HCT116 (cell line): ENCODE data around the gene MFSD1. TPM values are rescaled to one million over a fixed set of nuclear protein-coding genes. Genes with fewer than 3 reads are reported as not detected.

Experiments used
- ATAC-seq: fragments of 200-7000 bp; cut with Tn5 transposase; 2 replicates; pipeline ENCODE4 v1.9.1; 2020; ENCODE audit warnings: mild to moderate bottlenecking, moderate library complexity
- BruUV-seq: library from RNA; stranded (reverse); fragments of 400-500 nt; replicated peaks from 2 replicates; lab custom pipeline; 2021; lab: Mats Ljungman, UMichigan
- CTCF ChIA-PET: fragments of 300-600 bp; sonication (Branson Sonifier 250); formaldehyde crosslinking; loops from one replicate; lab custom pipeline; 2021; ENCODE audit warnings: antibody characterized with exemption; lab: Charles Lee
- POLR2A ChIA-PET: fragments of 300-600, 350-600 bp; sonication (Branson Sonifier 250); formaldehyde crosslinking; loops from one replicate; lab custom pipeline; 2021; ENCODE audit warnings: antibody characterized with exemption; lab: Charles Lee
- RAD21 ChIA-PET, 2 experiments: fragments of 300-600 bp; sonication (Branson Sonifier 250); formaldehyde crosslinking; loops; one replicate each; lab custom pipeline; 2023; ENCODE audit warnings: low total read pairs in 2 of 2; ENCODE audit not compliant: uncharacterized antibody in 2 of 2, unreplicated experiment in 2 of 2, low non-redundant PET in 1 of 2; lab: Charles Lee
- DNase-seq: peaks from one replicate; pipeline ENCODE4 v3.0.0-alpha.2; 2010; ENCODE audit warnings: low read depth, low spot score
- H2AFZ ChIP-seq: fragments of 200-600 bp; shearing (Covaris generic), sonication (generic); 2 replicates; pipeline ENCODE4 v1.6.1; 2017; ENCODE audit warnings: low read depth, mixed run types, mixed read lengths, antibody characterized with exemption, low read length; ENCODE audit not compliant: poor library complexity, severe bottlenecking
- H3K27ac ChIP-seq: 2 replicates; pipeline ENCODE4 v1.5.1; 2012; ENCODE audit warnings: low read depth, low read length
- H3K27me3 ChIP-seq: fragments of 200-600 bp; sonication (generic); 2 replicates; pipeline ENCODE4 v1.6.1; 2016; ENCODE audit warnings: mixed run types, low read length, mixed read lengths; ENCODE audit not compliant: insufficient read depth
- H3K36me3 ChIP-seq, 2 experiments: fragments of 200-500 bp in 1 of 2; fragments of 200-600 bp in 1 of 2; sonication (Bioruptor generic) in 1 of 2; sonication (generic) in 1 of 2; 2 replicates each; pipeline versions ENCODE4 v1.5.1 to v1.6.1; 2014 to 2016; ENCODE audit warnings: low read length in 2 of 2, inconsistent platforms in 1 of 2, mixed read lengths in 1 of 2, mixed run types in 1 of 2; ENCODE audit not compliant: insufficient read depth in 2 of 2, control insufficient read depth in 1 of 2
- H3K4me1 ChIP-seq, 2 experiments: fragments of 200-600 bp in 1 of 2; sonication (generic) in 1 of 2; 2 replicates each; pipeline versions ENCODE4 v1.5.1 to v1.6.1; 2012 to 2017; ENCODE audit warnings: low read length in 2 of 2, inconsistent platforms in 1 of 2, mild to moderate bottlenecking in 1 of 2, mixed read lengths in 1 of 2, mixed run types in 1 of 2, moderate library complexity in 1 of 2; ENCODE audit not compliant: insufficient read depth in 2 of 2, control insufficient read depth in 1 of 2
- H3K4me2 ChIP-seq: fragments of 200-600 bp; sonication (generic); 2 replicates; pipeline ENCODE4 v1.6.1; 2017; ENCODE audit warnings: mixed run types, low read length, mixed read lengths
- H3K4me3 ChIP-seq, 2 experiments: fragments of 200-600 bp in 1 of 2; sonication (generic) in 1 of 2; replicated peaks in 1 of 2; 2 replicates each; pipeline ENCODE4 v1.5.1; 2011 to 2016; ENCODE audit warnings: low read length in 2 of 2, control low read depth in 1 of 2, low read depth in 1 of 2, mild to moderate bottlenecking in 1 of 2, mixed read lengths in 1 of 2, mixed run types in 1 of 2
- H3K79me2 ChIP-seq: fragments of 200-600 bp; sonication (generic); 2 replicates; pipeline ENCODE4 v1.6.1; 2017; ENCODE audit warnings: mild to moderate bottlenecking, mixed run types, low read length, moderate library complexity, mixed read lengths; ENCODE audit not compliant: insufficient read depth
- H3K9ac ChIP-seq: fragments of 200-600 bp; sonication (generic); 2 replicates; pipeline ENCODE4 v1.6.1; 2016; ENCODE audit warnings: low read length, mixed read lengths
- H3K9me2 ChIP-seq: fragments of 200-600 bp; sonication (generic), shearing (Covaris generic); 2 replicates; pipeline ENCODE4 v1.6.1; 2017; ENCODE audit warnings: mixed run types, mild to moderate bottlenecking, moderate library complexity; ENCODE audit not compliant: insufficient read depth
- H3K9me3 ChIP-seq, 2 experiments: fragments of 200-500 bp in 1 of 2; fragments of 200-600 bp in 1 of 2; sonication (Bioruptor generic) in 1 of 2; sonication (generic) in 1 of 2; 2 replicates each; pipeline ENCODE4 v1.6.1; 2014 to 2017; ENCODE audit warnings: low read length in 2 of 2, mixed read lengths in 2 of 2, inconsistent platforms in 1 of 2, low read depth in 1 of 2, mild to moderate bottlenecking in 1 of 2, mixed run types in 1 of 2, moderate library complexity in 1 of 2; ENCODE audit not compliant: control insufficient read depth in 1 of 2, insufficient read depth in 1 of 2
- H4K20me1 ChIP-seq: fragments of 200-600 bp; sonication (generic), shearing (Covaris generic); 2 replicates; pipeline ENCODE4 v1.6.1; 2017; ENCODE audit warnings: mixed run types, mild to moderate bottlenecking, moderate library complexity; ENCODE audit not compliant: insufficient read depth
- POLR2AphosphoS5 ChIP-seq: IDR thresholded peaks from 2 replicates; pipeline ENCODE4 v1.6.1; 2011; ENCODE audit warnings: mild to moderate bottlenecking, low read depth, low read length, moderate library complexity
- SIN3A ChIP-seq: IDR thresholded peaks from 2 replicates; pipeline ENCODE4 v1.6.1; 2012; ENCODE audit warnings: low read depth
- TCF7L2 ChIP-seq: IDR thresholded peaks from 2 replicates; pipeline ENCODE4 v1.7.0; 2011; ENCODE audit warnings: borderline replicate concordance, inconsistent platforms; ENCODE audit not compliant: insufficient read depth, insufficient read length; ENCODE audit errors: extremely low read depth
- ZBTB33 ChIP-seq: IDR thresholded peaks from 2 replicates; pipeline ENCODE4 v1.6.1; 2011; ENCODE audit warnings: mild to moderate bottlenecking, low read length, moderate library complexity; ENCODE audit not compliant: insufficient replicate concordance; ENCODE audit errors: extremely low read depth
- intact Hi-C: fragments of 100-400 bp; cut with micrococcal nuclease; formaldehyde crosslinking; loops from 2 replicates; pipeline ENCODE4 v1.10.0; 2022
- total RNA-seq: library from RNA; stranded (reverse); gene quantifications from one replicate; pipeline ENCODE4 v1.2.1, GENCODE V29; 2021; ENCODE audit not compliant: unreplicated experiment
- TF ChIP-seq, protein P1 (sequence below), 3 experiments: fragments of 200-600 bp in 1 of 3; sonication (generic) in 1 of 3; IDR thresholded peaks in 2 of 3; conservative IDR thresholded peaks in 1 of 3; 2 replicates each; pipeline ENCODE4 v1.5.1; 2012 to 2017; ENCODE audit warnings: low read depth in 2 of 3, low read length in 2 of 3, antibody characterized with exemption in 1 of 3, borderline replicate concordance in 1 of 3, control low read depth in 1 of 3, mild to moderate bottlenecking in 1 of 3, mixed read lengths in 1 of 3, mixed run types in 1 of 3, moderate library complexity in 1 of 3; ENCODE audit not compliant: insufficient read depth in 1 of 3

MFSD1 gene
- total RNA-seq, 1 experiment from 2014 or later, result 12.8 TPM

GRCh38 chr3:158780766-158781165, 21.1 kb upstream of the MFSD1 start (continued):
- TF ChIP-seq, protein P1, sequence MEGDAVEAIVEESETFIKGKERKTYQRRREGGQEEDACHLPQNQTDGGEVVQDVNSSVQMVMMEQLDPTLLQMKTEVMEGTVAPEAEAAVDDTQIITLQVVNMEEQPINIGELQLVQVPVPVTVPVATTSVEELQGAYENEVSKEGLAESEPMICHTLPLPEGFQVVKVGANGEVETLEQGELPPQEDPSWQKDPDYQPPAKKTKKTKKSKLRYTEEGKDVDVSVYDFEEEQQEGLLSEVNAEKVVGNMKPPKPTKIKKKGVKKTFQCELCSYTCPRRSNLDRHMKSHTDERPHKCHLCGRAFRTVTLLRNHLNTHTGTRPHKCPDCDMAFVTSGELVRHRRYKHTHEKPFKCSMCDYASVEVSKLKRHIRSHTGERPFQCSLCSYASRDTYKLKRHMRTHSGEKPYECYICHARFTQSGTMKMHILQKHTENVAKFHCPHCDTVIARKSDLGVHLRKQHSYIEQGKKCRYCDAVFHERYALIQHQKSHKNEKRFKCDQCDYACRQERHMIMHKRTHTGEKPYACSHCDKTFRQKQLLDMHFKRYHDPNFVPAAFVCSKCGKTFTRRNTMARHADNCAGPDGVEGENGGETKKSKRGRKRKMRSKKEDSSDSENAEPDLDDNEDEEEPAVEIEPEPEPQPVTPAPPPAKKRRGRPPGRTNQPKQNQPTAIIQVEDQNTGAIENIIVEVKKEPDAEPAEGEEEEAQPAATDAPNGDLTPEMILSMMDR (IDR thresholded peaks at IDR 0.05 in 2 of 3, conservative IDR thresholded peaks at IDR 0.05 in 1 of 3; ENCODE audit: borderline replicate concordance in 1 of 3, insufficient read depth in 1 of 3, low read depth in 2 of 3, low read length in 2 of 3), result no peak
- TF ChIP-seq ZBTB33 (no peak), TCF7L2 (no peak), POLR2AphosphoS5 (no peak)
- TF ChIP-seq, all 23 proteins: peak for 0

- RAD21 ChIA-PET, result no interaction called here
- Histone ChIP-seq H3K36me3 (no peaks in the 10 kb centered on the region), H3K9me3 (no peaks in the 10 kb centered on the region), H3K4me2 (no peak overlapping the region), H3K27me3 (no peaks in the 10 kb centered on the region), H2AFZ (no peak overlapping the region), H3K4me3 (no peak overlapping the region), H3K79me2 (no peaks in the 10 kb centered on the region), H3K4me1 (no peaks in the 10 kb centered on the region), H4K20me1 (no peaks in the 10 kb centered on the region), H3K9ac (no peak overlapping the region), H3K9me2 (no peaks in the 10 kb centered on the region), H3K27ac (no peak overlapping the region)
- TF ChIP-seq, protein P1 (IDR thresholded peaks at IDR 0.05 in 2 of 3, conservative IDR thresholded peaks at IDR 0.05 in 1 of 3; ENCODE audit: borderline replicate concordance in 1 of 3, insufficient read depth in 1 of 3, low read depth in 2 of 3, low read length in 2 of 3), result peak in 2 of 3 experiments; percentile 10 to 18; a peak in 1 of 6 replicates
- TF ChIP-seq SIN3A, result no peak
- no TSS peak for BruUV-seq
- CTCF ChIA-PET, result no interaction called here
- DNase-seq (no peak), ATAC-seq (no peak)
- POLR2A ChIA-PET, result no interaction called here
- intact Hi-C loops, result loop anchor here (10.0 kb wide), 1 partner anchor 1176 kb away; no protein-coding TSS in a partner anchor
These were observed 20.7 kb upstream of the MFSD1 start for GRCh38 chr3:158781191-158781590.
